ENCODE results near the gene GUK1.
"Not testable (repeated sequence)": the region's sequence is repeated elsewhere in the genome, so short reads cannot be mapped to it uniquely, and the experiment has no call there.

Gene GUK1

DNA sequence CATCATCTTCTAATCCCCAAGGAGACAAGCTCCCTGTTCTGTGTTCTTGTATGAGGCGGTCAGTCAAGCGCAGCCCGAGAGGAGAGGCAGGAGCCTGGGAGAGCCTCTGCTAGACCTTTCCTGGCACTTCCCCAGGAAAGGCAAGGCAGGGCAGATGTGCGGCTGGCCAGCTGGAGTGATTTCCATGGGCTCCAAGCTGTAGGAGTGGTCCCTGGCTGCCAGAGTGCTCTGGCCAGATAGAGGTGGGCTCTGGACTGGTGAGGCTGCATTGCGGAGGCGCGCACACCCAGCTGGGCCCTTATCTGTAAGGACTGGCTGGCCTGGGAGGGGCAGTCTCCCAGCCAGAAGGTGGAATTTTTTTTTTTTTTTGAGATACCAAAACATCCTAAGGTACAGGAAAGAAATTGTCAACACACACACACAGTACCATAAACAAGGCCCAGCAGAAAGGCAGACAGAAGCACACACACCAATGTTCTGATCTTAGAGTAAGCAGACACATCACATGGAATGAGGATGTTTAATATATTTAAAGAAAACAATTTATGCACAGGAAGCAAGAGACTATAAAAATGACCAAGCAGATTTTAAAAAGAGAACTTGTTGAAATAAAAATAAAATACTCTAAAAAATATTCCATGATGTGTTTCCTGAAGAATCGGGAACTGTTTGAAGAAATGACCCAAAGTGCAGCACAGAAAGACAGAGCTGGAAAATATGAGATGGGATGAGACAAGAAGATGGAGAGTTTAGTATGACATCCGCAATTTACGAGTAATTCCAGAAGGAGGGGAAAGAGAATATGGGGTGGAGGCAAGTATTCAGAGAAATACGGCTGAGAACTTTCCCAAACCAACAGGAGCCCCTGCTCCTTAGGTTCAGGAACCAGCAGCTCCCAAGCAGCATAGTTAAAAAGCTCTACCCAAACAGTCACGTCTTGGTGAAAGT, 38.9 kb downstream of the GUK1 start:
- peak; percentile 16 for DNase-seq

GRCh38 chr1:228180271-228180958, 40.3 kb downstream of the GUK1 start:
- no peak for DNase-seq

DNA sequence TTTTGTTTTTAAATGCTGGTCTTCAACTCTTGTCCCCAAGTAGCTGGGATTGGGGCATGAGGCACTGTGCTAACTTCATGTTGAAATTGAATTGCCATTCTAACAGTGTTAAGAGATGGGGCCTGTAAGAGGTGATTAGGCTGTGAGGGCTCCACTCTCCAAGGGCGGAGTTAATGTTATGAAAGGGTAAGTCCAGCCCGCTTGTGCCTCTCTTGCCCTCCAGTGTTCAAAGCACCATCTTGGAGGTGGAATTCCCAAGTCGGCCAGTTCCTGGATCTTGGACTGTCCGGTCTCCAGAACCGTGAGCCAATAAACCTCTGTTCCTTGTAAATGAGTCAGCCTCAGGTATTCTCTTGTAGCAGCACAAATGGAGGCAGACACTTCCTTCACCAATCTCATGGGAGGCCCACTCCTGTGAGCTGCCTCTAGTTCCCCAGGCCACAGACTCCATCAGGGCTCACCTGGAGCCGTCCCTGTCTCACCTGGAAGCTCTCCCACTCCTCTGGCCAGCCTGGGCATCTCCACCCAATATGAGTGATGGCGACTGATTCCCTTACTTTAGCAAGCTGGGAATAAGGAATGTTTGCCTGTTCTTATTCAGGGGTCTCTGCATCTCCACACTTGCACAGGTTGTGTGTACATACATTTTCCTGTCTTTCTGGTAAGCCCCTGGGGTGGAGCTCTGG, 41.0 kb downstream of the GUK1 start:
- no peak for DNase-seq

- no peak for DNase-seq
These were observed 41.6 kb downstream of the GUK1 start for GRCh38 chr1:228181645-228182034.

GRCh38 chr1:228182296-228183030, 42.4 kb downstream of the GUK1 start:
- no peak for DNase-seq

GRCh38 chr1:228184152-228184551, 44.1 kb downstream of the GUK1 start:
- DNase-seq = no peak

GRCh38 chr1:228185641-228185965, 45.5 kb downstream of the GUK1 start:
- no peak for DNase-seq

DNA sequence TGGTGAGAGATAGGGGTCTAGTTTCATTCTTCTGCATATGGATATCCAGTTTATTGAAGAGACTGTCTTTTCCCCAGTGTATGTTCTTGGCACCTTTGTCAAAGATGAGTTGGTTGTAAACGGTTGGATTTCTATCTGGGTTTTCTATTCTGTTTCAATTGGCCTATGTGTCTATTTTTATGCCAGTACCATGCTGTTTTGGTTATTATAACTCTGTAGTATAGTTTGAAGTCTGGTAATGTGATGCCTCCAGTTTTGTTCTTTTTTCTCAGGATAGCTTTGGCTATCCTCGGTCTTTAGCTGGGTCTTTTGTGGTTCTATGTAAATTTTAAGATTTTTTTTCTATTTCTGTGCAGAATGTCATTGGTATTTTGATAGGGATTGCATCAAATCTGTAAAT, 48.2 kb downstream of the GUK1 start:
- not testable (repeated sequence) for DNase-seq

GRCh38 chr1:228190182-228190581, 50.1 kb downstream of the GUK1 start:
- DNase-seq = no peak

DNA sequence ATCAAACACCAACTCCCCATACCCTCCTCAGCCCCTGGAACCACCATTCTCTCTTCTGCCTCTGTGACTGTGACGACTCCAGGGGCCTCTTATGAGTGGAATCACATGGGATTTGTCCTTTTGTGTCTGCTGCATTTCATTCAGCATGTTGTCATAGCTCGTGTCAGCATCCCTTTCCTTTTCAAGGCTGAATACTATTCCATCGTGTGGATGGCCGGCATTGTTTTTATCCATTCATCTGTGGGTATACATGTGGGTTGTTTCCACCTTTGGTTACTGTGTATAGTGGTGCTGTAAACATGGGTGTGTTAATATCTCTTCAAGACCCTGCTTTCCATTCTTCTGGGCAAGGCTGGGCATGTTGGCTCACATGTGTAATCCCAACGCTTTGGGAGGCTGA, 50.7 kb downstream of the GUK1 start:
- no peak for DNase-seq

GRCh38 chr1:228194436-228194835, 54.4 kb downstream of the GUK1 start:
- no peak for DNase-seq

GRCh38 chr1:228194921-228195812, 55.1 kb downstream of the GUK1 start:
- no peak for DNase-seq

DNA sequence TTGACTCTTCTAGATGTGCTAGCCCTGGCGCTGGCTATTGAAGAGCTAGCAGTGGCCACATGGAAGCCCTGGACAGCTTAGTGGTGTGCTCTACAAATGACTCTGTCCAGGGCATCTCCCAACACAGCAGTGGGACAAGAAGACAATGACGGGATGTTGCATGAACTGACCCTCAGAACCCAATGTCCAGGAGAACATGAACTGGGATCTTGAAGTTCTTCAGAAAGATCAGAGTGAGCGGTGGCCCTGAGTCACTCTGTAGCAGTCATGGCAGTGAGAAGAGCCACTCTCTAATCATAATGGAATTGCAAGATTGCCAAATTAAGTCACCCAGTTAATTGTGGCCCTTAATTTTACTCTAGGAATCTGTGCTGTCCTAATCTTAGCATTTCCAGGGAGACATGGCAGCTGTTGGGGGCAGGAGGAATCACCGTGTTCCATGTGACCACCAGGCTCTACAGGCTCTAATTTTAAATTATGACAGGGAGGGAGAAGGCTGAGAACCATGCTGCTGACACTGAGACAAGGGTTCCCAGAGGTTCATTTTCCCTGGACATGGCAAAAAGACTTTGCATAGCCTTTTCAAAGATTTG, 57.6 kb downstream of the GUK1 start:
- DNase-seq = no peak
